ENCODE results near the gene RBBP8NL. TPM values are rescaled to one million over a fixed set of nuclear protein-coding genes. Genes with fewer than 3 reads are reported as not detected.

Gene RBBP8NL
- total RNA-seq, 2 experiments from 2014 or later: not detected

DNA sequence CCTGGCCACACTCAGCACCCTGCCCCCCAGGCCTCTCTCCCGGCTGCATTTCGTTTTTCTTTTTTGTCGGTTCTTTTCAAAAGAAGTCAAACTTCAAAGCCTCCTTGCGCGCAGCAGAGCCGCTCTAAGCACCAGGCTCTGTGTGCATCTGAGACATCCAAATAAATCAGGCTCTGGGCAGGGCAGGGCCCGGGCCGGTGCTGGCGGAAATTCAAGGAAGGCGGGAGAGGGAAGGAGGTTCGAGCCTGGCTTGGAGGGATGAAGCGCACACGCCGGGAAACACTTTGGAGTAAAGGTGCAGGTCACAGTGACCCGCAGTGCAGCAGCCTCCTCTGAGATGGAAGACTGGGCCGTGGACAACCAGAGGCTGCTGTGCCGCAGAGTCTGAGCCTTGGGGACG, 42.7 kb upstream of the RBBP8NL start:
- peaks cover 21% of the 10 kb centered on the region for H3K27me3 Mint-ChIP-seq
- intact Hi-C loops (cut with DNase I, micrococcal nuclease): loop anchor here in 1 of 2 experiments (10.0 kb wide), 1 partner anchor 705 kb away; no protein-coding TSS in a partner anchor
- no peak for ATAC-seq
- CTCF ChIA-PET: no interaction called here
- H3K4me3 Mint-ChIP-seq: no peak overlapping the region
- no peak overlapping the region for H3K27ac Mint-ChIP-seq
- H3K36me3 Mint-ChIP-seq (ENCODE audit: low read depth): no peaks in the 10 kb centered on the region
- DNase-seq: no peak
- no peaks in the 10 kb centered on the region for H3K9me3 Mint-ChIP-seq (ENCODE audit: low read depth)
- POLR2A ChIA-PET: no interaction called here
- H3K4me1 Mint-ChIP-seq: no peaks in the 10 kb centered on the region

DNA sequence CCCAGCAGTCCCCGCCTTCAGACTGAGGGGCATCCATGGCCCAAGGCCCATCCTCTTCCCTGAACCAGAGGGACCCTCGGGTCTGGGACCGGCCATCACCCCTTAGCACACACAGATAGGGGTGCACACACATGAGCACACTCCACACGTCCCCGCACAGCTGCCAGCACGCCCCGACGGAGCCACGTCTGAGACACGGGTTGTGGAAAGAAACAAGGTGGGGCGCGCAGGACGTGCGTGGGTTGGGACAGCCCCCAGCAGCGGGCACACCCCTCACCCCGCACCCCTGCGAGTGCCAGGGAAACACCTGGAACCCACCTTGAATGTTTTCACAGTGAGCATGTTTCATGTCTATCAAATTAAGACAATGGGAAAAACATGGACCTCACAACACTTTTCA, 42.0 kb upstream of the RBBP8NL start:
- H3K27ac Mint-ChIP-seq: no peak overlapping the region
- peaks cover 18% of the 10 kb centered on the region for H3K27me3 Mint-ChIP-seq
- ChIA-PET CTCF (no interaction called here), POLR2A (no interaction called here)
- H3K9me3 Mint-ChIP-seq (ENCODE audit: low read depth): no peaks in the 10 kb centered on the region
- no peak for DNase-seq
- H3K36me3 Mint-ChIP-seq (ENCODE audit: low read depth): no peaks in the 10 kb centered on the region
- H3K4me1 Mint-ChIP-seq: no peaks in the 10 kb centered on the region
- ATAC-seq: no peak
- intact Hi-C loops (cut with DNase I, micrococcal nuclease): no loop called here
- H3K4me3 Mint-ChIP-seq: no peak overlapping the region

- no peaks in the 10 kb centered on the region for H3K4me1 Mint-ChIP-seq
- no peak overlapping the region for H3K4me3 Mint-ChIP-seq
- ChIA-PET POLR2A (no interaction called here), CTCF (interaction anchor here (0.6 kb wide), 1 partner anchor 306 kb away, joined by 4 read pairs; no protein-coding TSS in a partner anchor)
- no peaks in the 10 kb centered on the region for H3K9me3 Mint-ChIP-seq (ENCODE audit: low read depth)
- DNase-seq (no peak), ATAC-seq (no peak)
- H3K36me3 Mint-ChIP-seq (ENCODE audit: low read depth): no peaks in the 10 kb centered on the region
- H3K27me3 Mint-ChIP-seq: peaks cover 9% of the 10 kb centered on the region
- no peak overlapping the region for H3K27ac Mint-ChIP-seq
- intact Hi-C loops (cut with DNase I, micrococcal nuclease): no loop called here
These were observed 39.6 kb upstream of the RBBP8NL start for GRCh38 chr20:62466806-62467537.

- intact Hi-C loops (cut with DNase I, micrococcal nuclease): no loop called here
- Mint-ChIP-seq H3K9me3 (ENCODE audit: low read depth) (no peaks in the 10 kb centered on the region), H3K27me3 (peaks cover 8% of the 10 kb centered on the region), H3K27ac (no peak overlapping the region), H3K4me3 (no peak overlapping the region), H3K4me1 (no peaks in the 10 kb centered on the region), H3K36me3 (ENCODE audit: low read depth) (no peaks in the 10 kb centered on the region)
- CTCF ChIA-PET: no interaction called here
- POLR2A ChIA-PET: no interaction called here
- DNase-seq: no peak
- ATAC-seq: no peak
These were observed 38.9 kb upstream of the RBBP8NL start for GRCh38 chr20:62466072-62466760.

- POLR2A ChIA-PET: no interaction called here
- Mint-ChIP-seq H3K4me1 (no peaks in the 10 kb centered on the region), H3K27me3 (peaks cover 4% of the 10 kb centered on the region), H3K36me3 (ENCODE audit: low read depth) (no peaks in the 10 kb centered on the region), H3K4me3 (no peak overlapping the region), H3K27ac (no peak overlapping the region), H3K9me3 (ENCODE audit: low read depth) (no peaks in the 10 kb centered on the region)
- DNase-seq: no peak
- CTCF ChIA-PET: no interaction called here
- ATAC-seq: no peak
- intact Hi-C loops (cut with DNase I, micrococcal nuclease): no loop called here
These were observed 37.7 kb upstream of the RBBP8NL start for GRCh38 chr20:62464990-62465389.

DNA sequence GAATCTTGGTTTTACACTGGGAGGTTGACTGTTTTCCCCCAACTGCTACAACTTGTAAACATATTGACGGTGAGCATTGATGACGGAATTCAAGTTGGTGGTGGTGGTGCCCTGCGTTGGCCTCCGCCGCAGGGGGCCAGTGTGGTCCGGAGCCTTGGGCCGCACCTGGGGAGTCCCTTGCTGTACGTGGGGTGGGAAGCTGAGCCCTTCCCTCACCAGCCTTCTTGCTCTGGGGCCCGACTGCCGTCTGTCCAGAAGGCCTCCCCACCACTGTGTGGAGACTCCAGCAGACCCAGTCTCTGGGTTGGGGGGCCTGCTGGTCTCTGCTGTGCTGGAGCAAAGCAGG, 37.1 kb upstream of the RBBP8NL start:
- no peaks in the 10 kb centered on the region for H3K9me3 Mint-ChIP-seq (ENCODE audit: low read depth)
- no peak for ATAC-seq
- POLR2A ChIA-PET: no interaction called here
- DNase-seq: no peak
- no peak overlapping the region for H3K4me3 Mint-ChIP-seq
- no peaks in the 10 kb centered on the region for H3K4me1 Mint-ChIP-seq
- no peak overlapping the region for H3K27ac Mint-ChIP-seq
- no peaks in the 10 kb centered on the region for H3K36me3 Mint-ChIP-seq (ENCODE audit: low read depth)
- H3K27me3 Mint-ChIP-seq: no peaks in the 10 kb centered on the region
- CTCF ChIA-PET: no interaction called here
- intact Hi-C loops (cut with DNase I, micrococcal nuclease): no loop called here

DNA sequence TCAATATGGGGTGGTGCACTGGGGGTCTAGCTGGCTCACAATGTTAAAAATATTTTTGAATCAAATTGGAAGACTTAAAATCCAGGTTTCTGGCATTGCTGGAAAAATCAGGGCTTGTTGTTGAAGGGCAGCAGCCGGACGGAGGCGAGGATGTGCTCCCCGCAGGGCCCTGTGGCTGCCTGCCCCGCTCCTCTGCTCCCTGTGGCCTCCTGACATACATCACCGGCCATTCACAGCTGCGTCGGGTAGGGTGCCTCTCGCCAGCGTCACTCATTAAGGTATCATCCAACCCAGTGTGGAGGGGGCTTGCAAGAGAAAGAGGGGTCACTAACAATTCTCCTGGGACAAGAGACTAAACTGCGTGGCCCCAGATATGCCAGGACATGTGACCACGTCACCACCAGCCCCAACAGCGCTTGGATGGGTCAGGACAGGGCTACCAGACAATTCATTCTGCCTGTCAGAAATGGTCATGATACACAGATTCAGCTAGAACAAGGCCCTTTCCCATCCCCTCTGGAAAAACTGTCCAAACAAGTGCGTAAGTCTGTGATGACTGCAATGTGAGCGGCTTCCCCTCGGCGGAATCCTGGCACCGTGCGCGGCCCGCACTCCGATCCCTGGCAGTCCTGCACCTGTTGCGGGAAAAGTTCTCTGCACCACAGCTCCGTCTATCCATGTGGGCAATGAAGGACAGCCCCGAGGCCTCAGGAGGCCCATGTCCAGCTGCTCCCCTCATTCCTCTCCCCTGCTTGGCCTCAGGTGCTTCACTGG, 36.5 kb upstream of the RBBP8NL start:
- intact Hi-C loops (cut with DNase I, micrococcal nuclease): no loop called here

DNA sequence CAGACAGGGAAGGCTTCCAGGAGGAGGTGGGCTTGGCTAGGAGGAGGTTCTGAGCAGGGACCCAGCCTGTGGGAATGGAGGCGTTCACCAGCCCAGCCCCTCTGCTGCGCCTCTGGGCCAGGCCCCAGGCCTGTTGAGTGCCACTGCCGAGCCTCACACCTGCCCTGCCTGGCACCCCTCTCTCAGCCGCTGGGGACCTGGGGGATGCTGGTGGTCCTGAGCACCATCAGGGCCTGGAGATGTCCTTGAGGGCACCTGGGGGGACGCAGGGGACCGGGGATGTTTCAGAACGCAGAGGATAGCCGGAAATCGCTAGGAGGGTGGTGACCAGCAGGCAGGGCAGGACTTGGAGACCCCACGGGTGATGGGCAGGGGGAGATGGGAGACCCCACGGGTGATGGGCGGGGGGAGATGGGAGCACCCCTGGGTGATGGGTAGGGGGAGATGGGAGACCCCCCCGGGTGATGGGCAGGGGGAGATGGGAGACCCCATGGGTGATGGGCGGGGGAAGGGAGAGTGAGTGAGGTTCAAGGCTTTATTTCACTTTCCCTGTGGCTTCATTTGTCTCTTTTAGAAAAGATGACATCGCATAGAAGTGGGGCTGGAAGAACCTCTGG, 35.7 kb upstream of the RBBP8NL start:
- peaks cover 1% of the 10 kb centered on the region for H3K27me3 Mint-ChIP-seq
- CTCF ChIA-PET: no interaction called here
- H3K4me3 Mint-ChIP-seq: no peak overlapping the region
- ATAC-seq (no peak), DNase-seq (no peak)
- intact Hi-C loops (cut with DNase I, micrococcal nuclease): no loop called here
- no peaks in the 10 kb centered on the region for H3K4me1 Mint-ChIP-seq
- no peak overlapping the region for H3K27ac Mint-ChIP-seq
- no peaks in the 10 kb centered on the region for H3K36me3 Mint-ChIP-seq (ENCODE audit: low read depth)
- no peaks in the 10 kb centered on the region for H3K9me3 Mint-ChIP-seq (ENCODE audit: low read depth)
- POLR2A ChIA-PET: no interaction called here

More for the DNA sequence above, 36.5 kb upstream of the RBBP8NL start:
- no peaks in the 10 kb centered on the region for H3K36me3 Mint-ChIP-seq (ENCODE audit: low read depth)
- H3K9me3 Mint-ChIP-seq (ENCODE audit: low read depth): no peaks in the 10 kb centered on the region
- H3K4me1 Mint-ChIP-seq: no peaks in the 10 kb centered on the region
- no peak overlapping the region for H3K27ac Mint-ChIP-seq
- ATAC-seq: no peak
- ChIA-PET CTCF (no interaction called here), POLR2A (no interaction called here)
- no peak overlapping the region for H3K4me3 Mint-ChIP-seq
- no peak for DNase-seq
- no peaks in the 10 kb centered on the region for H3K27me3 Mint-ChIP-seq

- intact Hi-C loops (cut with DNase I, micrococcal nuclease): no loop called here
- no peak for ATAC-seq
- POLR2A ChIA-PET: no interaction called here
- CTCF ChIA-PET: no interaction called here
- H3K4me1 Mint-ChIP-seq: no peaks in the 10 kb centered on the region
- H3K27me3 Mint-ChIP-seq: peaks cover 3% of the 10 kb centered on the region
- no peak overlapping the region for H3K4me3 Mint-ChIP-seq
- H3K9me3 Mint-ChIP-seq (ENCODE audit: low read depth): no peaks in the 10 kb centered on the region
- H3K27ac Mint-ChIP-seq: no peak overlapping the region
- DNase-seq: no peak
- no peaks in the 10 kb centered on the region for H3K36me3 Mint-ChIP-seq (ENCODE audit: low read depth)
These were observed 34.5 kb upstream of the RBBP8NL start for GRCh38 chr20:62461834-62462233.

- Mint-ChIP-seq H3K27me3 (peaks cover 4% of the 10 kb centered on the region), H3K36me3 (ENCODE audit: low read depth) (no peaks in the 10 kb centered on the region), H3K4me3 (no peak overlapping the region), H3K9me3 (ENCODE audit: low read depth) (no peaks in the 10 kb centered on the region), H3K27ac (no peak overlapping the region), H3K4me1 (no peaks in the 10 kb centered on the region)
- ChIA-PET CTCF (no interaction called here), POLR2A (no interaction called here)
- no peak for DNase-seq
- ATAC-seq: no peak
- intact Hi-C loops (cut with DNase I, micrococcal nuclease): no loop called here
These were observed 33.8 kb upstream of the RBBP8NL start for GRCh38 chr20:62461157-62461556.

DNA sequence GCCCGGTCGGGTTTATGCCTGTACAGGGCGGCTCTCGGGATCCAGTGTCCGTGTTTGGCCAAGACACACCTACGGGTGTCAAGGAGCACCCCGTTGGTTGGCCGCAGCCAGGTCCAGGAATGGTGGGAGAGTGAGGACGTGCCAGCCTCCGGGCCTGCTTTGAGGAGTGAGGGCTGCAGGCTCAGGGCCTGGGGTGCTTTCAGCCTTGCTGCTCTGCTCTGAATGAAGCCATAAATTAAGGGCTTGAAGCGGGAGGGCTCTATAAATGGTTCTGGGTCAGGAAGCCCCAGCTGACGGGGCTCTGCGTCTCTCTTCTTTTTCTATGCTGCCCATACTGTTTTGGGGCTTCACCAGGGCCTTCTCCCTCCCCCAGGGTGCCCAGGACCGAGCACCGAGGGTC, 33.3 kb upstream of the RBBP8NL start:
- H3K27me3 Mint-ChIP-seq: peaks cover 5% of the 10 kb centered on the region
- intact Hi-C loops (cut with DNase I, micrococcal nuclease): no loop called here
- ATAC-seq (no peak), DNase-seq (no peak)
- H3K9me3 Mint-ChIP-seq (ENCODE audit: low read depth): no peaks in the 10 kb centered on the region
- CTCF ChIA-PET: no interaction called here
- no peaks in the 10 kb centered on the region for H3K36me3 Mint-ChIP-seq (ENCODE audit: low read depth)
- no peak overlapping the region for H3K27ac Mint-ChIP-seq
- POLR2A ChIA-PET: no interaction called here
- H3K4me1 Mint-ChIP-seq: no peaks in the 10 kb centered on the region
- H3K4me3 Mint-ChIP-seq: no peak overlapping the region

DNA sequence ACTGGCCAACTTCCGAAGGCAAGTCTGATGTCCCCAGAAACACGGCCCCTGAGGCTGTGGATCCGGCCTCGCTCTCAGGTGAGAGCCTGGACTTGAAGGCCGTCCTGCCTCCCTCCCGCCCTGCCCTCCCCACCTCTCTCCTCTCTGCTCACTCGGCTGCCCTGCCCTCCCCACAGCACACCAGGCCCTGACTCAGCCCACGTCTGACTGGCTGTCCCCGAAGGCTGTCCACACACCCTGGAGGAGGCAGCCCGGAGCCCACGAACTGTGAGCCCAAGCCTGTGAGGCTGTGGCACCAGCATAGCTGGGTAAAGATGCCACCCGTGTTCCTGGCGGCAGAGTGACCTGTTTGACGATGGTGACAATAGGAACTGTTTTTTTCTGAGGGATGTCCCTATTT, 32.1 kb upstream of the RBBP8NL start:
- Mint-ChIP-seq H3K4me3 (no peak overlapping the region), H3K36me3 (ENCODE audit: low read depth) (no peaks in the 10 kb centered on the region), H3K9me3 (ENCODE audit: low read depth) (no peaks in the 10 kb centered on the region), H3K27me3 (peaks cover 7% of the 10 kb centered on the region), H3K4me1 (no peaks in the 10 kb centered on the region), H3K27ac (no peak overlapping the region)
- no peak for DNase-seq
- ATAC-seq: no peak
- intact Hi-C loops (cut with DNase I, micrococcal nuclease): no loop called here
- ChIA-PET POLR2A (no interaction called here), CTCF (interaction anchor here (0.6 kb wide), 1 partner anchor 34 kb away, joined by 3 read pairs; no protein-coding TSS in a partner anchor)
